ENCODE data around the gene CRYBB1.

CRYBB1 gene

GRCh38 chr22:26552466-26552865 is 65.4 kb downstream of the CRYBB1 start:
- no peak for DNase-seq (ENCODE audit: low spot score)

GRCh38 chr22:26551568-26551967 is 66.3 kb downstream of the CRYBB1 start:
- DNase-seq (ENCODE audit: low spot score) = no peak

- DNase-seq (ENCODE audit: low spot score) = no peak
Measured at GRCh38 chr22:26550498-26551033, 67.3 kb downstream of the CRYBB1 start.

- no peak for DNase-seq (ENCODE audit: low spot score)
Measured at GRCh38 chr22:26549902-26550497, 67.8 kb downstream of the CRYBB1 start.
